H9 (cell line): ENCODE data around the gene TACR1. TPM values are rescaled to one million over a fixed set of nuclear protein-coding genes. Genes with fewer than 3 reads are reported as not detected.

Source experiments
- DNase-seq: peaks from one replicate; pipeline ENCODE4 v3.0.0-alpha.2; 2017
- H2AFZ ChIP-seq: one replicate; pipeline ENCODE4 v1.6.1; 2013; ENCODE audit warnings: mild to moderate bottlenecking, low read length, control low read depth, moderate library complexity
- H2AK5ac ChIP-seq: 2 replicates; pipeline ENCODE4 v1.6.1; 2013; ENCODE audit warnings: low read length, control low read depth, mixed read lengths; ENCODE audit not compliant: insufficient read length
- H2BK120ac ChIP-seq: one replicate; pipeline ENCODE4 v1.6.1; 2013; ENCODE audit warnings: low read depth, mild to moderate bottlenecking, low read length, control low read depth, inconsistent platforms; ENCODE audit not compliant: poor library complexity, severe bottlenecking
- H2BK12ac ChIP-seq: 2 replicates; pipeline ENCODE4 v1.6.1; 2013; ENCODE audit warnings: low read length, control low read depth, mixed read lengths, low read depth; ENCODE audit not compliant: insufficient read length
- H2BK15ac ChIP-seq: 2 replicates; pipeline ENCODE4 v1.6.1; 2013; ENCODE audit warnings: low read depth, low read length, control low read depth
- H2BK20ac ChIP-seq: one replicate; pipeline ENCODE4 v1.6.1; 2013; ENCODE audit warnings: low read depth, mild to moderate bottlenecking, low read length, control low read depth, inconsistent platforms; ENCODE audit not compliant: poor library complexity, severe bottlenecking
- H2BK5ac ChIP-seq: 2 replicates; pipeline ENCODE4 v1.6.1; 2013; ENCODE audit warnings: low read length, control low read depth, mixed read lengths; ENCODE audit not compliant: insufficient read length
- H3K14ac ChIP-seq: 2 replicates; pipeline ENCODE4 v1.6.1; 2013; ENCODE audit warnings: low read length, control low read depth; ENCODE audit not compliant: insufficient read depth
- H3K18ac ChIP-seq: 2 replicates; pipeline ENCODE4 v1.6.1; 2013; ENCODE audit warnings: low read depth, mild to moderate bottlenecking, mixed read lengths, low read length, control low read depth; ENCODE audit not compliant: insufficient read length
- H3K23ac ChIP-seq: 2 replicates; pipeline ENCODE4 v1.6.1; 2013; ENCODE audit warnings: low read length, control low read depth, mixed read lengths, low read depth; ENCODE audit not compliant: insufficient read length
- H3K23me2 ChIP-seq: 2 replicates; pipeline ENCODE4 v1.6.1; 2013; ENCODE audit warnings: low read depth, mild to moderate bottlenecking, mixed read lengths, low read length, control low read depth; ENCODE audit not compliant: insufficient read length, poor library complexity, severe bottlenecking
- H3K27ac ChIP-seq: 2 replicates; pipeline ENCODE4 v1.5.1; 2013; ENCODE audit warnings: low read length, control low read depth, mixed read lengths, low read depth; ENCODE audit not compliant: insufficient read length
- H3K27me3 ChIP-seq: 2 replicates; pipeline ENCODE4 v1.6.1; 2013; ENCODE audit warnings: low read length, control low read depth, inconsistent platforms; ENCODE audit not compliant: insufficient read depth
- H3K4ac ChIP-seq: 2 replicates; pipeline ENCODE4 v1.6.1; 2013; ENCODE audit warnings: low read depth, mild to moderate bottlenecking, control low read depth, inconsistent platforms, low read length, moderate library complexity
- H3K4me1 ChIP-seq: 2 replicates; pipeline ENCODE4 v1.6.1; 2013; ENCODE audit warnings: low read length, control low read depth, inconsistent platforms; ENCODE audit not compliant: insufficient read depth
- H3K4me2 ChIP-seq: 2 replicates; pipeline ENCODE4 v1.6.1; 2013; ENCODE audit warnings: low read length, control low read depth, mixed read lengths; ENCODE audit not compliant: insufficient read length, insufficient read depth
- H3K56ac ChIP-seq: 2 replicates; pipeline ENCODE4 v1.6.1; 2013; ENCODE audit warnings: low read depth, mild to moderate bottlenecking, mixed read lengths, low read length, control low read depth; ENCODE audit not compliant: insufficient read length
- H3K79me1 ChIP-seq: 2 replicates; pipeline ENCODE4 v1.6.1; 2013; ENCODE audit warnings: low read depth, mild to moderate bottlenecking, moderate library complexity, low read length, control low read depth, inconsistent platforms; ENCODE audit not compliant: insufficient read depth, poor library complexity, severe bottlenecking
- H3K79me2 ChIP-seq: 2 replicates; pipeline ENCODE4 v1.6.1; 2013; ENCODE audit warnings: low read length, control low read depth, inconsistent platforms; ENCODE audit not compliant: insufficient read depth
- H3K9ac ChIP-seq: 2 replicates; pipeline ENCODE4 v1.6.1; 2013; ENCODE audit warnings: low read length, control low read depth, mixed read lengths; ENCODE audit not compliant: insufficient read length; ENCODE audit errors: extremely low read depth
- H3K9me3 ChIP-seq: one replicate; pipeline ENCODE4 v1.6.1; 2013; ENCODE audit warnings: low read depth, low read length, inconsistent platforms; ENCODE audit not compliant: control insufficient read depth
- H3T11ph ChIP-seq: one replicate; pipeline ENCODE4 v1.6.1; 2013; ENCODE audit warnings: mild to moderate bottlenecking, low read length, control low read depth, inconsistent platforms
- H4K20me1 ChIP-seq: one replicate; pipeline ENCODE4 v1.6.1; 2013; ENCODE audit not compliant: control insufficient read depth, insufficient read length, insufficient read depth
- H4K5ac ChIP-seq: 2 replicates; pipeline ENCODE4 v1.6.1; 2013; ENCODE audit warnings: low read depth, mild to moderate bottlenecking, mixed read lengths, low read length, control low read depth; ENCODE audit not compliant: insufficient read length
- H4K8ac ChIP-seq: replicated peaks from 2 replicates; pipeline ENCODE4 v1.6.1; 2013; ENCODE audit warnings: low read length, control low read depth, mixed read lengths, low read depth; ENCODE audit not compliant: insufficient read length
- H4K91ac ChIP-seq: 2 replicates; pipeline ENCODE4 v1.6.1; 2013; ENCODE audit warnings: low read depth, mild to moderate bottlenecking, moderate library complexity, mixed read lengths, low read length, control low read depth; ENCODE audit not compliant: insufficient read length
- H3K27ac Mint-ChIP-seq, 3 experiments: 2 replicates in 2 of 3; 3 replicates in 1 of 3; pipeline ENCODE4 v1.8.0; 2020 to 2021; ENCODE audit warnings: mixed read lengths in 3 of 3, mild to moderate bottlenecking in 1 of 3, moderate library complexity in 1 of 3
- H3K27me3 Mint-ChIP-seq: 2 replicates; pipeline ENCODE4 v1.8.0; 2021; ENCODE audit warnings: low read depth, mild to moderate bottlenecking, moderate library complexity, mixed read lengths
- H3K36me3 Mint-ChIP-seq, 3 experiments: 2 replicates in 2 of 3; 3 replicates in 1 of 3; pipeline ENCODE4 v1.8.0; 2020 to 2021; ENCODE audit warnings: low read depth in 3 of 3, mixed read lengths in 3 of 3; ENCODE audit not compliant: insufficient read depth in 1 of 3
- H3K4me1 Mint-ChIP-seq, 2 experiments: 2 replicates each; pipeline ENCODE4 v1.8.0; 2020; ENCODE audit warnings: mixed read lengths in 2 of 2
- H3K4me3 Mint-ChIP-seq, 2 experiments: 2 replicates in 1 of 2; 3 replicates in 1 of 2; pipeline ENCODE4 v1.8.0; 2020 to 2021; ENCODE audit warnings: mild to moderate bottlenecking in 2 of 2, mixed read lengths in 2 of 2, moderate library complexity in 1 of 2
- H3K9me3 Mint-ChIP-seq, 2 experiments: 2 replicates in 1 of 2; 3 replicates in 1 of 2; pipeline ENCODE4 v1.8.0; 2020; ENCODE audit warnings: mild to moderate bottlenecking in 2 of 2, mixed read lengths in 2 of 2, moderate library complexity in 1 of 2
- CTCF ChIP-seq: fragments of 200-600 bp; sonication (generic); conservative IDR thresholded peaks from 3 replicates; pipeline ENCODE4 v1.8.0; 2021; ENCODE audit warnings: antibody characterized with exemption, mild to moderate bottlenecking
- WGBS: extraction: QIAGEN DNeasy Blood & Tissue Kit; methylation state at CpG from one replicate; pipeline ENCODE4 v1.1.7; 2013; ENCODE audit warnings: missing lambda C conversion rate, low lambda C conversion rate, mixed read lengths; ENCODE audit not compliant: insufficient read length; ENCODE audit errors: extremely low coverage; 5-methylcytosine and 5-hydroxymethylcytosine counted together
- total RNA-seq: library from RNA; stranded (reverse); gene quantifications from 2 replicates; pipeline ENCODE4 v1.2.1, GENCODE V29; 2021

TACR1 gene
- total RNA-seq, 1 experiment from 2014 or later = 1.4 TPM

- H3K27ac ChIP-seq = no peak overlapping the region
- no peak for DNase-seq
- no peak overlapping the region for H4K8ac ChIP-seq
- no peak overlapping the region for H3K4ac ChIP-seq
- H2BK120ac ChIP-seq = no peak overlapping the region
- Mint-ChIP-seq H3K27me3 (no peaks in the 10 kb centered on the region), H3K9me3 (peaks cover 0 to 3% of the 10 kb centered on the region in 2 experiments; a peak in 2 of 5 replicates), H3K36me3 (peaks cover 0 to 5% (median 2%) of the 10 kb centered on the region in 3 experiments; a peak in 1 of 7 replicates), H3K27ac (no peak overlapping the region), H3K4me1 (peaks cover 31 to 32% of the 10 kb centered on the region in 2 experiments), H3K4me3 (no peak overlapping the region)
- H3K4me2 ChIP-seq = no peak overlapping the region
- H3K79me2 ChIP-seq = no peaks in the 10 kb centered on the region
- no peak overlapping the region for H3K9ac ChIP-seq
- no peak overlapping the region for H3K18ac ChIP-seq
- no peak overlapping the region for H4K91ac ChIP-seq
- no peaks in the 10 kb centered on the region for H3K79me1 ChIP-seq
- H3K23ac ChIP-seq = no peak overlapping the region
- no peak overlapping the region for H2BK15ac ChIP-seq
- H2BK5ac ChIP-seq = no peak overlapping the region
- no peaks in the 10 kb centered on the region for H4K20me1 ChIP-seq
- H3K27me3 ChIP-seq = no peaks in the 10 kb centered on the region
- no peak overlapping the region for H3K14ac ChIP-seq
- no peak overlapping the region for H2BK12ac ChIP-seq
- no CpG with 5 or more reads among the region's 2 CpGs for WGBS
- H2AK5ac ChIP-seq = no peak overlapping the region
- no peak overlapping the region for H3T11ph ChIP-seq
- no peak for TF ChIP-seq CTCF
- H4K5ac ChIP-seq = no peak overlapping the region
- H3K56ac ChIP-seq = no peak overlapping the region
- H2BK20ac ChIP-seq = no peak overlapping the region
- H3K9me3 ChIP-seq = no peaks in the 10 kb centered on the region
- H3K4me1 ChIP-seq = peaks cover 9% of the 10 kb centered on the region; the same call in 1 of the 2 replicates
- no peak overlapping the region for H2AFZ ChIP-seq
- H3K23me2 ChIP-seq = no peaks in the 10 kb centered on the region
These were observed 21.9 kb downstream of the TACR1 start for GRCh38 chr2:75177427-75177826.
